NB4 (cell line): ENCODE measurements around the gene S100A6.

Source experiments
- POLR2A ChIP-seq: IDR thresholded peaks from 2 replicates; pipeline ENCODE4 v1.6.1; 2011; ENCODE audit warnings: mild to moderate bottlenecking; ENCODE audit not compliant: insufficient read length; ENCODE audit errors: extremely low read depth
- TF ChIP-seq, protein P1 (sequence below): IDR thresholded peaks from one replicate; pipeline ENCODE4 v1.5.1; 2012; ENCODE audit warnings: low read depth, low read length

DNA sequence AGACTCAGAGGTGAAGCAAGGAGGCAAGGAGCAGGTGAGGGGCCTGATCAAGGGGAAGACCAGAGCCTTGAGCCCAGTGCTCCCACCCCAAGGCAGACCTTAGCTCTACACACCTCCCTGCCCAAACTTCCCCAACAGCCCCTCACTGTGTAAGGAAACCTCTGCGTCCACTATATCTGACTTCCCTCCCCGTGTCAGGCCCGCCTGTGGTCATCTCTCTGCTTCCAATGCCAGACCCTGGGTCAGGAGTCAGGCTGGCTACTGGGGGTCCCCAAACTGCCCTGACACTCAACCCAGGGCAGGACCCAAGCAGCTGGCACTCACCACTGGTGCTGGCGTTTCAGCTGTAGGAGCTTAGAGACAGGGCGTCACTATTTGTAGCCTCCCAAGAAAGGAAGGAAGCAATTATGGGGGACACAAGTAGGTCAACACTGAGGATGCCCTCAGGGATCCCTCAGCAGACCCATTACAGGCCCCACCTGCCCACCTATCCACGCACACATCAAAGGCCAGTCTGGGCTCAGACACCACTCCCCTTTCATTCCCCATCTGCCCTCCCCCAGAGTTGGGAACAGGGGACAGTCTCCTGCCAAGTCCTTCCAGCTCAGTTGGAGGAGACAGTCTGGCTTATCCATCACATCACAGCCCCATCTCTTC lies 14.1 kb upstream of the S100A6 start:
- TF ChIP-seq, protein P1, sequence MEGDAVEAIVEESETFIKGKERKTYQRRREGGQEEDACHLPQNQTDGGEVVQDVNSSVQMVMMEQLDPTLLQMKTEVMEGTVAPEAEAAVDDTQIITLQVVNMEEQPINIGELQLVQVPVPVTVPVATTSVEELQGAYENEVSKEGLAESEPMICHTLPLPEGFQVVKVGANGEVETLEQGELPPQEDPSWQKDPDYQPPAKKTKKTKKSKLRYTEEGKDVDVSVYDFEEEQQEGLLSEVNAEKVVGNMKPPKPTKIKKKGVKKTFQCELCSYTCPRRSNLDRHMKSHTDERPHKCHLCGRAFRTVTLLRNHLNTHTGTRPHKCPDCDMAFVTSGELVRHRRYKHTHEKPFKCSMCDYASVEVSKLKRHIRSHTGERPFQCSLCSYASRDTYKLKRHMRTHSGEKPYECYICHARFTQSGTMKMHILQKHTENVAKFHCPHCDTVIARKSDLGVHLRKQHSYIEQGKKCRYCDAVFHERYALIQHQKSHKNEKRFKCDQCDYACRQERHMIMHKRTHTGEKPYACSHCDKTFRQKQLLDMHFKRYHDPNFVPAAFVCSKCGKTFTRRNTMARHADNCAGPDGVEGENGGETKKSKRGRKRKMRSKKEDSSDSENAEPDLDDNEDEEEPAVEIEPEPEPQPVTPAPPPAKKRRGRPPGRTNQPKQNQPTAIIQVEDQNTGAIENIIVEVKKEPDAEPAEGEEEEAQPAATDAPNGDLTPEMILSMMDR: no peak
- TF ChIP-seq POLR2A: no peak
